Measurements from ENCODE around the gene UGT1A9.

Gene UGT1A9

DNA sequence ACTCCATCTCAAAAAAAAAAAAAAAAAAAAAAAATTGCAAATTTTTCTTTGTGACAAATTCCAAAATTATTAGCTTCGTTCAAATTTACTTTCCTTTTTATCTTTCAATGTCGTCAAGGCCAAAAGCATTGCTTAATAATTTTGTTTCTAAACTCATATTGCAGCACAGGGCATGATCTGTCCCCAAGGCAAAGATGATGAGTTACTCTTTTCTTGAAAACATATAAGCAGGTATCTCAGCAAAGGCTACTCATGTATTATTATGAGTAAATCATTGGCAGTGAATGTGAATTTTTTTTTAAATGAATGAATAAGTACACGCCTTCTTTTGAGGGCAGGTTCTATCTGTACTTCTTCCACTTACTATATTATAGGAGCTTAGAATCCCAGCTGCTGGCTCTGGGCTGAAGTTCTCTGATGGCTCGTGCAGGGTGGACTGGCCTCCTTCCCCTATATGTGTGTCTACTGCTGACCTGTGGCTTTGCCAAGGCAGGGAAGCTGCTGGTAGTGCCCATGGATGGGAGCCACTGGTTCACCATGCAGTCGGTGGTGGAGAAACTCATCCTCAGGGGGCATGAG is 9.9 kb downstream of the UGT1A9 start, which contains the start of gene UGT1A7:
TSS of gene UGT1A7 (plus strand) at position 381 of the 579 bp plus-strand sequence. CDS start at position 418, 37 bp downstream.
- DNase-seq (ENCODE audit: low read depth): no peak
- TF ChIP-seq MYC (IDR thresholded peaks at IDR 0.05; ENCODE audit: low read depth, low read length): no peak
- TF ChIP-seq POLR2A (IDR thresholded peaks at IDR 0.05; ENCODE audit: extremely low read depth, insufficient read length): no peak
- TF ChIP-seq, protein P1, sequence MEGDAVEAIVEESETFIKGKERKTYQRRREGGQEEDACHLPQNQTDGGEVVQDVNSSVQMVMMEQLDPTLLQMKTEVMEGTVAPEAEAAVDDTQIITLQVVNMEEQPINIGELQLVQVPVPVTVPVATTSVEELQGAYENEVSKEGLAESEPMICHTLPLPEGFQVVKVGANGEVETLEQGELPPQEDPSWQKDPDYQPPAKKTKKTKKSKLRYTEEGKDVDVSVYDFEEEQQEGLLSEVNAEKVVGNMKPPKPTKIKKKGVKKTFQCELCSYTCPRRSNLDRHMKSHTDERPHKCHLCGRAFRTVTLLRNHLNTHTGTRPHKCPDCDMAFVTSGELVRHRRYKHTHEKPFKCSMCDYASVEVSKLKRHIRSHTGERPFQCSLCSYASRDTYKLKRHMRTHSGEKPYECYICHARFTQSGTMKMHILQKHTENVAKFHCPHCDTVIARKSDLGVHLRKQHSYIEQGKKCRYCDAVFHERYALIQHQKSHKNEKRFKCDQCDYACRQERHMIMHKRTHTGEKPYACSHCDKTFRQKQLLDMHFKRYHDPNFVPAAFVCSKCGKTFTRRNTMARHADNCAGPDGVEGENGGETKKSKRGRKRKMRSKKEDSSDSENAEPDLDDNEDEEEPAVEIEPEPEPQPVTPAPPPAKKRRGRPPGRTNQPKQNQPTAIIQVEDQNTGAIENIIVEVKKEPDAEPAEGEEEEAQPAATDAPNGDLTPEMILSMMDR (IDR thresholded peaks at IDR 0.05; ENCODE audit: low read depth, low read length): no peak
- TF ChIP-seq, protein P2, sequence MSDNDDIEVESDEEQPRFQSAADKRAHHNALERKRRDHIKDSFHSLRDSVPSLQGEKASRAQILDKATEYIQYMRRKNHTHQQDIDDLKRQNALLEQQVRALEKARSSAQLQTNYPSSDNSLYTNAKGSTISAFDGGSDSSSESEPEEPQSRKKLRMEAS (IDR thresholded peaks at IDR 0.05; ENCODE audit: low read depth, low read length): no peak

DNA sequence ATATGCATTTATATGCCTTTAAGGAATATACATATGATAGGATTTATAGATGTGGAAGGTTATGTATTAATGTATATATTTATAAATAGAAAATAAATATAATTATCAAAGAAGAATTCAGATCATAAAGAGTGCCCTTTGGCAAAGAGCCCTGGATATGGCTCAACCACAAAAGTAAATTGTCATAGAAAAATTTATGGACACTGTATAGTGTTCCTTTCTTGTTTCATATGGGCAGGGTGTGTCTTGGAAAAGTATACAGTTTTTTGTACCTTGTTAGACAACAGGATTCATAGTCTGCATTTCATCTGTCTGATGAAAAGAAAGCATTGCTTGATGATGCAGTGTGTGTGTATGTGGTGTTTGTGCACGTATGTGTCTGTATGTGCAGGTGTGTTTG is 12.9 kb downstream of the UGT1A9 start:
- TF ChIP-seq, protein P2 (IDR thresholded peaks at IDR 0.05; ENCODE audit: low read depth, low read length): no peak
- TF ChIP-seq MYC (IDR thresholded peaks at IDR 0.05; ENCODE audit: low read depth, low read length) (no peak), POLR2A (IDR thresholded peaks at IDR 0.05; ENCODE audit: extremely low read depth, insufficient read length) (no peak)
- TF ChIP-seq, protein P1 (IDR thresholded peaks at IDR 0.05; ENCODE audit: low read depth, low read length): no peak
- no peak overlapping the region for H3K4me3 ChIP-seq (ENCODE audit: low read depth, low read length)
- no peak for DNase-seq (ENCODE audit: low read depth)

More for the DNA sequence above, 9.9 kb downstream of the UGT1A9 start, which contains the start of gene UGT1A7:
- H3K4me3 ChIP-seq (ENCODE audit: low read depth, low read length): no peak within 1 kb of the TSS

DNA sequence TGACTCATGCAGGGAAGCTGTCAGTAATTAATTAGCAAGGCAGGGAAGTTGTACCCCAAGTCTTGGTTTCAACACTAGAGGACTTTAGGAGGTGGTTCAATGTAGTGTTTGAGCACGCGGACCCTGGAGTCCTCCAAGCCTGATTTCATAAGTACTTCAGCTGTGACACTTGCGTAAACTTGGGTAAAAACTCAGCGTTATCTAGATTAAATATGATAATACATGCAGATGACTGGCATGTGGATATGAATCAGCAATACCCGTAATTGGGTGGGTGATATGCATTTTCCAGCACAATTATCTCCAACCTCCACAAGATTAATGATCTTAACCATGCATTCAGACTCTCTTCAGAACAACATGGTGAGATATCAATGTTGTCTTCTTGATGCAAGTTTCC is 15.2 kb downstream of the UGT1A9 start:
- H3K4me3 ChIP-seq (ENCODE audit: low read depth, low read length): no peak overlapping the region
- peak; percentile 44 for DNase-seq (ENCODE audit: low read depth)
- TF ChIP-seq POLR2A (IDR thresholded peaks at IDR 0.05; ENCODE audit: extremely low read depth, insufficient read length) (no peak), MYC (IDR thresholded peaks at IDR 0.05; ENCODE audit: low read depth, low read length) (no peak)
- TF ChIP-seq, protein P2 (IDR thresholded peaks at IDR 0.05; ENCODE audit: low read depth, low read length): no peak
- TF ChIP-seq, protein P1 (IDR thresholded peaks at IDR 0.05; ENCODE audit: low read depth, low read length): no peak

DNA sequence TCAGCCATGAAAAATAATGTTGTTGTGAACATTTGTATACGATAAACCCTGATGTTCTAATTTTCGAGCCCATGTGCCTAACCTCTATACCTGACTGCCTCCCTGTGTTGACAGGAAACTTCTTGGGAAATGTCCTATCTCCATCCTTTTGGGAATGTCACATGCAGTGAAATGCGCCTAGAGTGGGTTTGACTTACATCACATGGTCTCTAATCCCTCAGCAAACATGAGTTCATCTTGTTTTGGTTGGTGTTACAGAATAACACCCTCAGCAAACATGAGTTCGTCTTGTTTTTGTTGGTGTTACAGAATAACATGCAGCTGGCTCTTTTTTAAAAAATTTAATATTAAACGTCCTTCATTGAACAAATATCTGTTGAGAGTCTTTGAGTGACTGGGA is 16.6 kb downstream of the UGT1A9 start:
- TF ChIP-seq, protein P1 (IDR thresholded peaks at IDR 0.05; ENCODE audit: low read depth, low read length): no peak
- TF ChIP-seq POLR2A (IDR thresholded peaks at IDR 0.05; ENCODE audit: extremely low read depth, insufficient read length) (no peak), MYC (IDR thresholded peaks at IDR 0.05; ENCODE audit: low read depth, low read length) (no peak)
- TF ChIP-seq, protein P2 (IDR thresholded peaks at IDR 0.05; ENCODE audit: low read depth, low read length): no peak
- no peak overlapping the region for H3K4me3 ChIP-seq (ENCODE audit: low read depth, low read length)
- DNase-seq (ENCODE audit: low read depth): no peak

DNA sequence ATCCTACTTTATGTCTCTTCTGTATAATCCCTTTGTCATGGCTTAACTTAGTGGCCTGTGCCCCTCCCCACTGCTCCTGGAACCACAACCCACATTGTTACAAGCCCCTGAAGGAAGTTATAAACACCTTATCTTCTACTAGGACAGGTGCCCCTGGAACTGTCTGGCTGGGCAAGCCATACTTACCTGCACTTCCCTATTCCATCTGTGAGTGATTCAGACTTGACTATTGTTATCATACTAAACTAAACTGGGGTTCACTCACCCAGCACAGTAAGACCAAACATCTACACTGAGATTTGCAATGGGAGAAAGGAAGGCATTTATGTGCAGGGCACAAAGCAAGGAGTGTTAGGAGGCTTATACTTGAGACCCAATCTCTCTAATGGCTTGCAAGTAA is 17.3 kb downstream of the UGT1A9 start:
- DNase-seq (ENCODE audit: low read depth): no peak
- TF ChIP-seq, protein P1 (IDR thresholded peaks at IDR 0.05; ENCODE audit: low read depth, low read length): no peak
- TF ChIP-seq, protein P2 (IDR thresholded peaks at IDR 0.05; ENCODE audit: low read depth, low read length): no peak
- TF ChIP-seq POLR2A (IDR thresholded peaks at IDR 0.05; ENCODE audit: extremely low read depth, insufficient read length) (no peak), MYC (IDR thresholded peaks at IDR 0.05; ENCODE audit: low read depth, low read length) (no peak)
- no peak overlapping the region for H3K4me3 ChIP-seq (ENCODE audit: low read depth, low read length)
